HepG2 (cell line): Measurements from ENCODE around the gene SPP2. TPM values are rescaled to one million over a fixed set of nuclear protein-coding genes. Genes with fewer than 3 reads are reported as not detected.

Experiments used
- ATAC-seq: fragments of 200-7000 bp; cut with Tn5 transposase; 3 replicates; pipeline ENCODE4 v1.9.1; 2020; ENCODE audit warnings: mild to moderate bottlenecking, moderate library complexity
- BruUV-seq: library from RNA; stranded (reverse); fragments of 400-500 nt; replicated peaks from 2 replicates; lab custom pipeline; 2021; lab: Mats Ljungman, UMichigan
- CTCF ChIA-PET: fragments of 300-600 bp; formaldehyde crosslinking; extraction: SDS; loops from one replicate; lab custom pipeline; 2021; ENCODE audit warnings: low total read pairs, inconsistent platforms, low intra/inter-chr PET ratio; lab: Yijun Ruan, JAX
- POLR2A ChIA-PET: fragments of 350-600 bp; sonication (Branson Sonifier 250); formaldehyde crosslinking; loops from one replicate; lab custom pipeline; 2020; ENCODE audit warnings: antibody characterized with exemption, inconsistent platforms; lab: Yijun Ruan, JAX
- DNase-seq: peaks from one replicate; pipeline ENCODE4 v3.0.0-alpha.2; 2015; ENCODE audit warnings: low spot score
- FAIRE-seq: peaks from 3 replicates; lab custom pipeline; 2011; peaks lifted over from hg19 to GRCh38; lab: Jason Lieb, UNC
- H2AFZ ChIP-seq: one replicate; pipeline ENCODE4 v1.6.1; 2011; ENCODE audit warnings: low read length, inconsistent platforms
- H3K27ac ChIP-seq: fragments of 300-600 bp; 3 replicates; pipeline ENCODE4 v1.8.0; 2011; ENCODE audit warnings: mixed run types, mild to moderate bottlenecking, mixed read lengths, low read length, inconsistent platforms; ENCODE audit not compliant: insufficient read depth; ENCODE audit errors: extremely low read length
- H3K27me3 ChIP-seq, 2 experiments: fragments of 200-600 bp in 1 of 2; 2 replicates in 1 of 2; 3 replicates in 1 of 2; pipeline versions ENCODE4 v1.6.0 to v1.8.0; 2011; ENCODE audit warnings: low read length in 2 of 2, mild to moderate bottlenecking in 2 of 2, moderate library complexity in 2 of 2, inconsistent platforms in 1 of 2; ENCODE audit not compliant: insufficient read depth in 2 of 2, control insufficient read depth in 1 of 2
- H3K36me3 ChIP-seq, 2 experiments: fragments of 200-600 bp in 1 of 2; replicated peaks in 1 of 2; 2 replicates in 1 of 2; 3 replicates in 1 of 2; pipeline versions ENCODE4 v1.5.1 to v1.8.0; 2011; ENCODE audit warnings: low read length in 2 of 2, inconsistent platforms in 1 of 2; ENCODE audit not compliant: insufficient read depth in 2 of 2, control insufficient read depth in 1 of 2
- H3K4me1 ChIP-seq: 2 replicates; pipeline ENCODE4 v1.5.1; 2012; ENCODE audit warnings: low read length, inconsistent platforms; ENCODE audit not compliant: insufficient read depth
- H3K4me2 ChIP-seq: 2 replicates; pipeline ENCODE4 v1.6.0; 2011; ENCODE audit warnings: low read depth, low read length, inconsistent platforms
- H3K4me3 ChIP-seq, 3 experiments: fragments of 200-600 bp in 1 of 3; sonication (generic), shearing (Covaris generic) in 1 of 3; replicated peaks in 1 of 3; 2 replicates each; pipeline ENCODE4 v1.5.1; 2011 to 2016; ENCODE audit warnings: low read length in 3 of 3, inconsistent platforms in 2 of 3, low read depth in 2 of 3, mild to moderate bottlenecking in 2 of 3, control low read depth in 1 of 3, mixed read lengths in 1 of 3; ENCODE audit not compliant: insufficient read depth in 1 of 3
- H3K79me2 ChIP-seq: one replicate; pipeline ENCODE4 v1.6.1; 2011; ENCODE audit warnings: low read length, inconsistent platforms; ENCODE audit not compliant: insufficient read depth
- H3K9ac ChIP-seq: 2 replicates; pipeline ENCODE4 v1.6.0; 2011; ENCODE audit warnings: mild to moderate bottlenecking, low read depth, low read length, inconsistent platforms; ENCODE audit not compliant: insufficient read depth
- H3K9me3 ChIP-seq: 2 replicates; pipeline ENCODE4 v1.5.1; 2012; ENCODE audit warnings: mild to moderate bottlenecking, low read length
- H4K20me1 ChIP-seq: 2 replicates; pipeline ENCODE4 v1.6.0; 2011; ENCODE audit warnings: inconsistent platforms, mild to moderate bottlenecking, low read length, moderate library complexity; ENCODE audit not compliant: insufficient read depth
- ATF7 ChIP-seq, 2 experiments: fragments of 450-650 bp in 1 of 2; sonication (generic) in 1 of 2; formaldehyde crosslinking in 1 of 2; IDR thresholded peaks; 2 replicates each; pipeline versions ENCODE4 v1.4.0 to v1.6.1; 2016 to 2020; ENCODE audit warnings: antibody characterized with exemption in 1 of 2, mild to moderate bottlenecking in 1 of 2, missing genetic modification reagents in 1 of 2
- ELF4 ChIP-seq: sonication (generic); formaldehyde crosslinking; IDR thresholded peaks from 2 replicates; pipeline ENCODE4 v1.5.0; 2020; ENCODE audit warnings: missing genetic modification reagents, mild to moderate bottlenecking, moderate library complexity, borderline replicate concordance
- HDAC6 ChIP-seq: fragments of 200-600 bp; sonication (generic); IDR thresholded peaks from 2 replicates; pipeline ENCODE4 v1.7.0; 2017; ENCODE audit warnings: mild to moderate bottlenecking, antibody characterized with exemption, low read length, low read depth
- NCOA5 ChIP-seq: sonication (generic); formaldehyde crosslinking; IDR thresholded peaks from 2 replicates; pipeline ENCODE4 v1.4.0; 2020; ENCODE audit warnings: missing genetic modification reagents
- NCOR1 ChIP-seq: fragments of 200-600 bp; sonication (generic); IDR thresholded peaks from 2 replicates; pipeline ENCODE4 v1.7.0; 2017; ENCODE audit warnings: antibody characterized with exemption, low read length, borderline replicate concordance
- NFRKB ChIP-seq: fragments of 450-650 bp; IDR thresholded peaks from 2 replicates; pipeline ENCODE4 v1.6.1; 2017
- RBFOX2 ChIP-seq: fragments of 200-400 bp; formaldehyde crosslinking; IDR thresholded peaks from 2 replicates; pipeline ENCODE4 v1.6.1; 2017; ENCODE audit warnings: low read depth, mild to moderate bottlenecking, low read length
- SKI ChIP-seq: fragments of 450-650 bp; IDR thresholded peaks from one replicate; pipeline ENCODE4 v1.6.1; 2018; ENCODE audit warnings: mild to moderate bottlenecking; ENCODE audit not compliant: partially characterized antibody
- ZNF121 ChIP-seq: sonication (generic); formaldehyde crosslinking; IDR thresholded peaks from 2 replicates; pipeline ENCODE4 v1.5.0; 2020; ENCODE audit warnings: mild to moderate bottlenecking, missing genetic modification reagents
- ZNF780A ChIP-seq: sonication (generic); formaldehyde crosslinking; IDR thresholded peaks from 2 replicates; pipeline ENCODE4 v1.8.0; 2022; ENCODE audit warnings: mild to moderate bottlenecking, missing genetic modification reagents, moderate library complexity
- WGBS: methylation state at CpG from one replicate; pipeline ENCODE4 v1.1.6; 2017; ENCODE audit warnings: low lambda C conversion rate; 5-methylcytosine and 5-hydroxymethylcytosine counted together
- in situ Hi-C: cut with HindIII; loops from 2 replicates; pipeline ENCODE4 v1.10.0; 2017; ENCODE audit warnings: low pct_unique_long_range_greater_than_20kb; ENCODE audit not compliant: extremely low pct_ligation_motif_present
- intact Hi-C: fragments of 100-400 bp; cut with micrococcal nuclease; formaldehyde crosslinking; loops from one replicate; pipeline ENCODE4 v1.10.0; 2022; ENCODE audit not compliant: unreplicated experiment
- polyA plus RNA-seq, 8 experiments: library from polyadenylated mRNA; depleted of rRNA in 3 of 8; stranded (reverse) in 7 of 8; unstranded in 1 of 8; fragments of >200 nt; fragmentation: Illumina TruSeq in 4 of 8; extraction: Trizol in 4 of 8; gene quantifications; 2 replicates each; pipeline versions ENCODE4 v1.2.1 to v1.2.3, GENCODE V29; 2011 to 2016; ENCODE audit warnings: low read depth in 4 of 8, missing spikeins in 1 of 8, mixed read lengths in 1 of 8; ENCODE audit not compliant: insufficient read depth in 1 of 8
- total RNA-seq, 5 experiments: library from RNA; depleted of rRNA; stranded (reverse); fragments of >200 nt; fragmentation: Illumina TruSeq; extraction: Trizol; gene quantifications; 2 replicates each; pipeline ENCODE4 v1.2.3, GENCODE V29; 2016; ENCODE audit warnings: low read depth in 1 of 5
- TF ChIP-seq, protein P1 (sequence below): sonication (generic); formaldehyde crosslinking; IDR thresholded peaks from 2 replicates; pipeline ENCODE4 v1.4.0; 2020; ENCODE audit warnings: missing genetic modification reagents
- TF ChIP-seq, protein P2 (sequence below): sonication (generic); formaldehyde crosslinking; IDR thresholded peaks from 2 replicates; pipeline ENCODE4 v1.4.0; 2020; ENCODE audit warnings: missing genetic modification reagents

Gene SPP2
- total and polyA plus RNA-seq, 2 of the 13 experiments (the other 11 are each of a cell fraction or from before 2014, with no cell fraction given) = not detected

DNA sequence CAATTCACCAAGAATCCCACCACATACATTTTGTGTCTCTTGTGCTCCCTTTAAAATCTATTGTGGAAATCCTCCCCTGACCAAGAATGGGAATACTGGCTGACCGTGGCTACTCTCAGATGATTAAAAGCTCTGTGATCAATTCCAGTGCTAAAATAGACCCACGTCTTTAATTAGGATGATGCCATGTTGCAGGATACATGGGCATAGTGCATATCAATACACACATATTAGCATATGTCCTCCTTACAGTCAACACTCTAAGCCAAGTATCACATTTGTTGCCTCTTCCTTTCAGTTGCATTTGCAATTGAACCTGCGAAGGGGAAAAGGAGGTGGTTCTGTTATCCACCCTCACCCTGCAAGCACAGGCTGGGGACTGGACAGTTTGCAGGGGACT, 41.8 kb downstream of the SPP2 start:
- H3K36me3 ChIP-seq = no peaks in the 10 kb centered on the region
- no peak overlapping the region for H3K4me2 ChIP-seq
- WGBS = 28% methylated on average over 3 of the region's 3 CpGs
- H3K4me1 ChIP-seq = no peaks in the 10 kb centered on the region
- intact Hi-C loops = no loop called here
- no peak for ATAC-seq
- POLR2A ChIA-PET = no interaction called here
- H3K9me3 ChIP-seq = no peaks in the 10 kb centered on the region
- H3K27me3 ChIP-seq = peaks cover 0 to 5% of the 10 kb centered on the region in 2 experiments; a peak in 3 of 5 replicates
- no TSS peak for BruUV-seq
- H2AFZ ChIP-seq = no peak overlapping the region
- no peak for DNase-seq
- H4K20me1 ChIP-seq = no peaks in the 10 kb centered on the region
- TF ChIP-seq ATF7 (IDR thresholded peaks at IDR 0.05) (no peak), ATF7 (CRISPR knock-in tag; IDR thresholded peaks at IDR 0.05) (no peak), RBFOX2 (no peak)
- TF ChIP-seq, all 625 proteins: peak for 0
- no peak for FAIRE-seq
- in situ Hi-C loops = no loop called here
- no peak overlapping the region for H3K4me3 ChIP-seq
- no peak overlapping the region for H3K9ac ChIP-seq
- H3K27ac ChIP-seq = no peak overlapping the region
- no peaks in the 10 kb centered on the region for H3K79me2 ChIP-seq
- CTCF ChIA-PET = no interaction called here

DNA sequence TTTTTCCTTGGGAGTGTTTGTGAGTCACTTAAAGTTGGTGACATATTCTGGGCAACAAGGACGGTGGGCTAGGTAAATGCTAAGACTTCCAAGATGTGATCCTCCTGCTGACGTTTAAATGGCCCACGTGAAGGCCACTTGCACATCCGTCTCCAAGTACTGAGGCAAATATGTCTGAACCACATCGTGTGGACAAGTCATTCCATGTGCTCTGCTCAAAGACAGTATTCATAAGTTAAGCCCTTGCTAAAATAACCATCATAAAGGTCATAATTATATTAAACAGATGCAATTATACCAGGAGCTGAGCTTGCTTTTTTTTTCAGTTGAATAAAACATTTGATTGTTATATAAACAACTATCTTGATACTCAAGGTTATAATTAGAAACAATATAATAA, 44.8 kb downstream of the SPP2 start:
- Histone ChIP-seq H3K36me3 (no peaks in the 10 kb centered on the region), H3K9ac (no peak overlapping the region)
- TF ChIP-seq NCOA5 (CRISPR knock-in tag) (no peak), SKI (no peak), ZNF121 (CRISPR knock-in tag) (no peak), NFRKB (no peak), HDAC6 (no peak), ZNF780A (no peak), NCOR1 (no peak), ELF4 (CRISPR knock-in tag) (no peak)
- TF ChIP-seq, protein P1, sequence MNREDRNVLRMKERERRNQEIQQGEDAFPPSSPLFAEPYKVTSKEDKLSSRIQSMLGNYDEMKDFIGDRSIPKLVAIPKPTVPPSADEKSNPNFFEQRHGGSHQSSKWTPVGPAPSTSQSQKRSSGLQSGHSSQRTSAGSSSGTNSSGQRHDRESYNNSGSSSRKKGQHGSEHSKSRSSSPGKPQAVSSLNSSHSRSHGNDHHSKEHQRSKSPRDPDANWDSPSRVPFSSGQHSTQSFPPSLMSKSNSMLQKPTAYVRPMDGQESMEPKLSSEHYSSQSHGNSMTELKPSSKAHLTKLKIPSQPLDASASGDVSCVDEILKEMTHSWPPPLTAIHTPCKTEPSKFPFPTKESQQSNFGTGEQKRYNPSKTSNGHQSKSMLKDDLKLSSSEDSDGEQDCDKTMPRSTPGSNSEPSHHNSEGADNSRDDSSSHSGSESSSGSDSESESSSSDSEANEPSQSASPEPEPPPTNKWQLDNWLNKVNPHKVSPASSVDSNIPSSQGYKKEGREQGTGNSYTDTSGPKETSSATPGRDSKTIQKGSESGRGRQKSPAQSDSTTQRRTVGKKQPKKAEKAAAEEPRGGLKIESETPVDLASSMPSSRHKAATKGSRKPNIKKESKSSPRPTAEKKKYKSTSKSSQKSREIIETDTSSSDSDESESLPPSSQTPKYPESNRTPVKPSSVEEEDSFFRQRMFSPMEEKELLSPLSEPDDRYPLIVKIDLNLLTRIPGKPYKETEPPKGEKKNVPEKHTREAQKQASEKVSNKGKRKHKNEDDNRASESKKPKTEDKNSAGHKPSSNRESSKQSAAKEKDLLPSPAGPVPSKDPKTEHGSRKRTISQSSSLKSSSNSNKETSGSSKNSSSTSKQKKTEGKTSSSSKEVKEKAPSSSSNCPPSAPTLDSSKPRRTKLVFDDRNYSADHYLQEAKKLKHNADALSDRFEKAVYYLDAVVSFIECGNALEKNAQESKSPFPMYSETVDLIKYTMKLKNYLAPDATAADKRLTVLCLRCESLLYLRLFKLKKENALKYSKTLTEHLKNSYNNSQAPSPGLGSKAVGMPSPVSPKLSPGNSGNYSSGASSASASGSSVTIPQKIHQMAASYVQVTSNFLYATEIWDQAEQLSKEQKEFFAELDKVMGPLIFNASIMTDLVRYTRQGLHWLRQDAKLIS (CRISPR knock-in tag) = no peak
- TF ChIP-seq, protein P2, sequence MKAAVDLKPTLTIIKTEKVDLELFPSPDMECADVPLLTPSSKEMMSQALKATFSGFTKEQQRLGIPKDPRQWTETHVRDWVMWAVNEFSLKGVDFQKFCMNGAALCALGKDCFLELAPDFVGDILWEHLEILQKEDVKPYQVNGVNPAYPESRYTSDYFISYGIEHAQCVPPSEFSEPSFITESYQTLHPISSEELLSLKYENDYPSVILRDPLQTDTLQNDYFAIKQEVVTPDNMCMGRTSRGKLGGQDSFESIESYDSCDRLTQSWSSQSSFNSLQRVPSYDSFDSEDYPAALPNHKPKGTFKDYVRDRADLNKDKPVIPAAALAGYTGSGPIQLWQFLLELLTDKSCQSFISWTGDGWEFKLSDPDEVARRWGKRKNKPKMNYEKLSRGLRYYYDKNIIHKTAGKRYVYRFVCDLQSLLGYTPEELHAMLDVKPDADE = no peak
- TF ChIP-seq, all 625 proteins: peak for 0
- Histone ChIP-seq H3K27ac (no peak overlapping the region), H3K27me3 (peaks cover 0 to 5% of the 10 kb centered on the region in 2 experiments; a peak in 2 of 5 replicates), H3K4me2 (no peak overlapping the region), H3K79me2 (no peaks in the 10 kb centered on the region), H3K4me1 (no peaks in the 10 kb centered on the region), H3K9me3 (no peaks in the 10 kb centered on the region), H4K20me1 (no peaks in the 10 kb centered on the region), H2AFZ (no peak overlapping the region), H3K4me3 (no peak overlapping the region)
- ChIA-PET POLR2A (no interaction called here), CTCF (no interaction called here)
- 47% methylated on average over 5 of the region's 5 CpGs for WGBS
- intact Hi-C loops = no loop called here
- FAIRE-seq (no peak), ATAC-seq (no peak), DNase-seq (no peak)
- in situ Hi-C loops = no loop called here
- BruUV-seq = no TSS peak
